ENCODE measurements around the gene CCDC88A.
A peak's percentile ranks its signal among the peaks of the same experiment; 100 is the strongest.
"Not testable (repeated sequence)": the region's sequence is repeated elsewhere in the genome, so short reads cannot be mapped to it uniquely, and the experiment has no call there.

Gene CCDC88A

DNA sequence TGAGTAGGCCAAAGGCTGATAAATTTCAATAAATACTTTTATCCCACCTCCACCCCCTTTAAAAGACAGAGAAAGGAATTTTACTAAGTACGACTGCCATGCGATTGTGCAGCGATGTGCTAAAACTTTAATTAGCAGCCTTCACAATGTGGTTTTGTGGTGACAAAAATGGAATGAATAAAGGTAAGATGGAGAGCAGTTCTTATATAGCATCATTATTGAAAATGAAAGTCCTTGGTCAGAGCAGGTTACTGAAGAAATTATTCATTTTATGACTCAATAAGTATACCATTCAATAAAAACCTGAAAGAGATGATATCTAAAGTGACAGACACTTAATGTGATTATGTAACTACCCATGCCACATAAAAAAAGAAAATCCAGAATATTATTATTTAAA lies 117.4 kb downstream of the CCDC88A start:
- DNase-seq (ENCODE audit: low read depth): no peak

- DNase-seq (ENCODE audit: low read depth): no peak
Observed at GRCh38 chr2:55301277-55301676, 118.4 kb downstream of the CCDC88A start.

GRCh38 chr2:55296393-55296792 lies 123.3 kb downstream of the CCDC88A start:
- DNase-seq (ENCODE audit: low read depth): no peak

DNA sequence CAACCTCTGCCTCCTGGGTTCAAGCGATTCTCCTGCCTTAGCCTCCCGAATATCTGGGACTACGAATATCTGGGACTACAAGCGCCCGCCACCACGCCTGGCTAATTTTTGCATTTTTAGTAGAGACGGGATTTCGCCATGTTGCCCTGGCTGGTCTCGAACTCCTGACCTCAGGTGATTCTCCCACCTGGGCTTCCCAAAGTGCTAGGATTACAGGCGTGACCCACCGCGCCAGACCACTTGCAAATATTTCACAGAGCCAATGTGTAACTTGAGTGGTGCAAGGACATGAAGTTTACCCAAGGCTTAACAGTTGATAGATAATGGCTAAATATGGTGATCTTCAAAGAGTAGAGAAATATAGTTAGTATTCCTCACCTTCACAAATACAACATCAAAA lies 136.6 kb downstream of the CCDC88A start:
- no peak for DNase-seq (ENCODE audit: low read depth)

GRCh38 chr2:55282110-55282917 lies 137.3 kb downstream of the CCDC88A start:
- peak; percentile 67 for DNase-seq (ENCODE audit: low read depth)

- DNase-seq (ENCODE audit: low read depth): not testable (repeated sequence)
Observed at GRCh38 chr2:55280851-55281546, 138.7 kb downstream of the CCDC88A start.

- DNase-seq (ENCODE audit: low read depth): not testable (repeated sequence)
Observed at GRCh38 chr2:55279859-55280424, 139.7 kb downstream of the CCDC88A start.

- not testable (repeated sequence) for DNase-seq (ENCODE audit: low read depth)
Observed at GRCh38 chr2:55279214-55279835, 140.3 kb downstream of the CCDC88A start.

GRCh38 chr2:55277310-55277709 lies 142.3 kb downstream of the CCDC88A start:
- DNase-seq (ENCODE audit: low read depth): no peak

DNA sequence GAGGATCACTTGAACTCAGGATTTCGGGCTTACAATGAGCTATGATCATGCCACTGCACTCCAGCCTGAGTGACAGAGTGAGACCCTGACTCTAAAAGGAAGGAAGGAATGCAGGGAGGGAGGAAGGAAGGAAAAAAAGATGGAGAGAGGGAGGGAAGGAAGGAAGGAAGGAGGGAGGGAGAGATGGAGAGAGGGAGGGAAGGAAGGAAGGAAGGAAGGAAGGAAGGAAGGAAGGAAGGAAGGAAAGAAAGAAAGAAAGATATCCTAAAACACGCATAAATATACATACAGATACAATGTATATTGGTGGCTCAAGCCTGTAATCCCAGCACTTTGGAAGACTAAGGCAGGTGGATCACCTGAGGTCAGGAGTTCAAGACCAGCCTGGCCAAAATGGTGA lies 145.3 kb downstream of the CCDC88A start:
- not testable (repeated sequence) for DNase-seq (ENCODE audit: low read depth)

- no peak for DNase-seq (ENCODE audit: low read depth)
Observed at GRCh38 chr2:55269645-55269990, 150.0 kb downstream of the CCDC88A start.

GRCh38 chr2:55268907-55269644 lies 150.6 kb downstream of the CCDC88A start, which contains the start of gene MTIF2:
TSS of gene MTIF2 (minus strand) at chr2:55269231. CDS start at chr2:55263858, 5,373 bp downstream.
- DNase-seq (ENCODE audit: low read depth): peak; percentile 73

- no peak for DNase-seq (ENCODE audit: low read depth)
Observed at GRCh38 chr2:55268288-55268906, 151.3 kb downstream of the CCDC88A start.

- DNase-seq (ENCODE audit: low read depth): not testable (repeated sequence)
Observed at GRCh38 chr2:55259586-55259985, 160.1 kb downstream of the CCDC88A start.

DNA sequence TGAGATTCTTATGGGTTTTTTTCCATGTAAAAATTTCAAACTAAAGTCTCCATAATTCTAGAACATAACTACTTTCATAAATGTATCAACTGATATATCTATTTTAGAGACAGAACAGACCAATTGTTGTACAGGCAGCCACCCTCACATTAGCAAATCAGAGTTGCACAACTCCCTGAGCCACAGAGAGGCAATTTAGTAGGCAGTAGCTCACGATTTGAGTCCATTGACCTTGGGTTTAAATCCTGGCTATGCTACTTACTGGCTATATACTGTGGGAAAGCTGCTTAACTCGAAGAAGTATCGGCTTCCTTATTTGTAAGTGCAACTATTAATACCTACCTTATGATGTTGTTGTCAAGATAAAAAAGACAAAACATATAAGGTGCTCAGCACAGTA lies 166.8 kb downstream of the CCDC88A start:
- DNase-seq (ENCODE audit: low read depth): no peak

- no peak for DNase-seq (ENCODE audit: low read depth)
Observed at GRCh38 chr2:55247025-55247424, 172.6 kb downstream of the CCDC88A start.

DNA sequence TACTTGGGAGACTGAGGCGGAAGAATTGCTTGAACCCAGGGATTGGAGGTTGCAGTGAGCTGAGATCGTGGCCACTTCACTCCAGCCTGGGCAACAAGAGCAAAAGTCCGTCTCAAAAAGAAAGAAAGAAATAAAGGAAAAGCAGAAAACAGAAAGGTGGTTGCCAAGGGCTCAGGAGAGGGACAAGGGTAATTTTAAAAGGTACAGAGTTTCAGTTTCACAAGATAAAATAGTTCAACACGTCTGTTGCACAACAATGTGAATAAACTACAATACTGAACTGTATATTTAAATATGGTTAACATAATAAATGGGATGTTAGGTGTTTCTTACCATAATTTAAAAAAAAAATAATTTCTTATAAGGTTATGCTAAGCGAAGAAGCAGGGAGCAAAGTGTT lies 174.2 kb downstream of the CCDC88A start:
- DNase-seq (ENCODE audit: low read depth): no peak

DNA sequence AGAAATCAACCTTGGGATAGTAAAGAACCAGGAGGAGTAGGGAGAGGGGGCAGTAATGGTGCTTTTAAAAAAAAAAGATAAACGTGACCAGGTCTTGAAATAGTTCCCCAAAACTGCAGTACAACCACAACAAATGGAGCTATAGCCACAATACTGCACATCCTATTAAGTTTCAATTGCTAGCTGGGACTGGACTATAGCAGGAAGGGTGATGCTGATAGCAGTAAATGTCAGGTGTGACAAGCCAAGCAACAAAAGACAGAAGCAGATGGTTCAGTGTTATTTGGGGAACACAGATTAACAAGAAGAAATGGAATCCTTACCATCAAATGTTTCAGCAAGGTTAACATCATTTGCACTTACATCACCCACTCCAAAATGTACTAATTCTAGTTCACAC lies 177.0 kb downstream of the CCDC88A start:
- no peak for DNase-seq (ENCODE audit: low read depth)

DNA sequence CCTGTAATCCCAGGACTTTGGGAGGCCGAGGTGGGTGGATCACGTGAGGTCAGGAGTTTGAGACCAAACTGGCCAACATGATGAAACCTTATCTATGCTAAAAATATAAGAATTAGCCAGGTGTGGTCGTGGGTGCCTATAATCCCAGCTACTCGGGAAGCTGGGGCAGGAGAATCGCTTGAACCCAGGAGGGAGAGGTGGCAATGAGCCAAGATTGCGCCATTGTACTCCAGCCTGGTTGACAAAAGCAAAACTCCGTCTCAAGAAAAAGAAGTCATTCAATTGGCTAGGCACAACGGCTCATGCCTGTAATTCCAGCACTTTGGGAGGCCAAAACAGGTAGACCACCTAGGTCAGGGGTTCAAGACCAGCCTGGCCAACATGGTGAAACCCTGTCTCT lies 178.1 kb downstream of the CCDC88A start:
- DNase-seq (ENCODE audit: low read depth): not testable (repeated sequence)

GRCh38 chr2:55239656-55240222 lies 179.9 kb downstream of the CCDC88A start:
- no peak for DNase-seq (ENCODE audit: low read depth)
